WTC11 (cell line): ENCODE results near the gene SERPINA4.

Experiments
- ELF4 ChIP-seq: sonication (generic); formaldehyde crosslinking; IDR thresholded peaks from 2 replicates; pipeline ENCODE4 v1.8.1; 2022; ENCODE audit warnings: low read depth, mild to moderate bottlenecking, moderate library complexity, missing genetic modification reagents
- TF ChIP-seq, protein P1 (sequence below): sonication (generic); formaldehyde crosslinking; IDR thresholded peaks from 2 replicates; pipeline ENCODE4 v1.8.0; 2023; ENCODE audit warnings: missing genetic modification reagents
- TF ChIP-seq, protein P2 (sequence below): fragments of 200-600 bp; IDR thresholded peaks from 2 replicates; pipeline ENCODE4 v1.8.0; 2022; ENCODE audit warnings: antibody characterized with exemption
- TF ChIP-seq, protein P3 (sequence below): sonication (generic); formaldehyde crosslinking; IDR thresholded peaks from 2 replicates; pipeline ENCODE4 v1.8.1; 2023; ENCODE audit warnings: mild to moderate bottlenecking, missing genetic modification reagents, moderate library complexity
- TF ChIP-seq, protein P4 (sequence below): sonication (generic); formaldehyde crosslinking; IDR thresholded peaks from 2 replicates; pipeline ENCODE4 v1.8.0; 2022; ENCODE audit warnings: mild to moderate bottlenecking, missing genetic modification reagents
- TF ChIP-seq, protein P5 (sequence below): sonication (generic); formaldehyde crosslinking; IDR thresholded peaks from 2 replicates; pipeline ENCODE4 v1.8.0; 2022; ENCODE audit warnings: mild to moderate bottlenecking, missing genetic modification reagents

DNA sequence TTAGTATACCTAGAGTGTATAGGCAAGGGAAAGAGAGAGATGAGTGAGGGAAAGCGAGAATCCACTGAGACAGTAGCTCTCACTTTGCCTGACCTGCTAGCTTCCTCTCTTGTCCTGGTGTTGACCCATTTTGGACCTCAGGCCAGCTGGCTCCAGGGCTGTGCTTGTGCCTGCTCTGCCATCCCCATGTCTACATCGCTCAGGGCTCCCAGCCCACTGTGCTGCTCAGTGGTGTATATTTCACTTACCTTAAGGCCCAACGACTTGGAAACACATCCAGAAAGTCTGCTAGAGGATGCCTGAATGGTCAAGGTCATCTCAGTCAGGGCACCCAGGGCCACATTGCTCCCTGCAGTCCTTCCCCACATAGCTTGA lies 964 bp upstream of the SERPINA4 start:
- TF ChIP-seq, protein P1, sequence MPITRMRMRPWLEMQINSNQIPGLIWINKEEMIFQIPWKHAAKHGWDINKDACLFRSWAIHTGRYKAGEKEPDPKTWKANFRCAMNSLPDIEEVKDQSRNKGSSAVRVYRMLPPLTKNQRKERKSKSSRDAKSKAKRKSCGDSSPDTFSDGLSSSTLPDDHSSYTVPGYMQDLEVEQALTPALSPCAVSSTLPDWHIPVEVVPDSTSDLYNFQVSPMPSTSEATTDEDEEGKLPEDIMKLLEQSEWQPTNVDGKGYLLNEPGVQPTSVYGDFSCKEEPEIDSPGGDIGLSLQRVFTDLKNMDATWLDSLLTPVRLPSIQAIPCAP = no peak
- TF ChIP-seq, protein P2, sequence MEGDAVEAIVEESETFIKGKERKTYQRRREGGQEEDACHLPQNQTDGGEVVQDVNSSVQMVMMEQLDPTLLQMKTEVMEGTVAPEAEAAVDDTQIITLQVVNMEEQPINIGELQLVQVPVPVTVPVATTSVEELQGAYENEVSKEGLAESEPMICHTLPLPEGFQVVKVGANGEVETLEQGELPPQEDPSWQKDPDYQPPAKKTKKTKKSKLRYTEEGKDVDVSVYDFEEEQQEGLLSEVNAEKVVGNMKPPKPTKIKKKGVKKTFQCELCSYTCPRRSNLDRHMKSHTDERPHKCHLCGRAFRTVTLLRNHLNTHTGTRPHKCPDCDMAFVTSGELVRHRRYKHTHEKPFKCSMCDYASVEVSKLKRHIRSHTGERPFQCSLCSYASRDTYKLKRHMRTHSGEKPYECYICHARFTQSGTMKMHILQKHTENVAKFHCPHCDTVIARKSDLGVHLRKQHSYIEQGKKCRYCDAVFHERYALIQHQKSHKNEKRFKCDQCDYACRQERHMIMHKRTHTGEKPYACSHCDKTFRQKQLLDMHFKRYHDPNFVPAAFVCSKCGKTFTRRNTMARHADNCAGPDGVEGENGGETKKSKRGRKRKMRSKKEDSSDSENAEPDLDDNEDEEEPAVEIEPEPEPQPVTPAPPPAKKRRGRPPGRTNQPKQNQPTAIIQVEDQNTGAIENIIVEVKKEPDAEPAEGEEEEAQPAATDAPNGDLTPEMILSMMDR = no peak
- no peak for TF ChIP-seq ELF4 (CRISPR knock-in tag)
- TF ChIP-seq, protein P3, sequence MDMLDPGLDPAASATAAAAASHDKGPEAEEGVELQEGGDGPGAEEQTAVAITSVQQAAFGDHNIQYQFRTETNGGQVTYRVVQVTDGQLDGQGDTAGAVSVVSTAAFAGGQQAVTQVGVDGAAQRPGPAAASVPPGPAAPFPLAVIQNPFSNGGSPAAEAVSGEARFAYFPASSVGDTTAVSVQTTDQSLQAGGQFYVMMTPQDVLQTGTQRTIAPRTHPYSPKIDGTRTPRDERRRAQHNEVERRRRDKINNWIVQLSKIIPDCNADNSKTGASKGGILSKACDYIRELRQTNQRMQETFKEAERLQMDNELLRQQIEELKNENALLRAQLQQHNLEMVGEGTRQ (CRISPR knock-in tag) = no peak
- TF ChIP-seq, protein P4, sequence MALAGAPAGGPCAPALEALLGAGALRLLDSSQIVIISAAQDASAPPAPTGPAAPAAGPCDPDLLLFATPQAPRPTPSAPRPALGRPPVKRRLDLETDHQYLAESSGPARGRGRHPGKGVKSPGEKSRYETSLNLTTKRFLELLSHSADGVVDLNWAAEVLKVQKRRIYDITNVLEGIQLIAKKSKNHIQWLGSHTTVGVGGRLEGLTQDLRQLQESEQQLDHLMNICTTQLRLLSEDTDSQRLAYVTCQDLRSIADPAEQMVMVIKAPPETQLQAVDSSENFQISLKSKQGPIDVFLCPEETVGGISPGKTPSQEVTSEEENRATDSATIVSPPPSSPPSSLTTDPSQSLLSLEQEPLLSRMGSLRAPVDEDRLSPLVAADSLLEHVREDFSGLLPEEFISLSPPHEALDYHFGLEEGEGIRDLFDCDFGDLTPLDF (CRISPR knock-in tag) = no peak
- TF ChIP-seq, protein P5, sequence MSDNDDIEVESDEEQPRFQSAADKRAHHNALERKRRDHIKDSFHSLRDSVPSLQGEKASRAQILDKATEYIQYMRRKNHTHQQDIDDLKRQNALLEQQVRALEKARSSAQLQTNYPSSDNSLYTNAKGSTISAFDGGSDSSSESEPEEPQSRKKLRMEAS (CRISPR knock-in tag) = no peak
